GM18867 (cell line): ENCODE measurements around the gene SERTAD2.

Experiments used
- ATAC-seq: cut with Tn5 transposase; IDR thresholded peaks from one replicate; pipeline ENCODE4 v1.9.1; 2021; ENCODE audit warnings: mild to moderate bottlenecking, moderate library complexity; ENCODE audit not compliant: unreplicated experiment

SERTAD2 gene

GRCh38 chr2:64653109-64654062 lies at the start of gene SERTAD2:
SERTAD2 (minus strand) TSS chr2:64653913; CDS start chr2:64636871, 17,042 bp downstream.
- ATAC-seq = peak; percentile 76

GRCh38 chr2:64700133-64700809 lies 46.6 kb upstream of the SERTAD2 start:
- peak; percentile 46 for ATAC-seq

GRCh38 chr2:64699712-64700111 lies 46.0 kb upstream of the SERTAD2 start:
- peak; percentile 26 for ATAC-seq

GRCh38 chr2:64698668-64699444 lies 45.1 kb upstream of the SERTAD2 start:
- ATAC-seq = peak; percentile 86

- no peak for ATAC-seq
Observed at GRCh38 chr2:64698177-64698643, 44.5 kb upstream of the SERTAD2 start.

GRCh38 chr2:64697297-64698176 lies 43.8 kb upstream of the SERTAD2 start:
- no peak for ATAC-seq

- no peak for ATAC-seq
Observed at GRCh38 chr2:64696636-64697035, 42.9 kb upstream of the SERTAD2 start.

- ATAC-seq = no peak
Observed at GRCh38 chr2:64695721-64696261, 42.1 kb upstream of the SERTAD2 start.

GRCh38 chr2:64692401-64692800 lies 38.7 kb upstream of the SERTAD2 start:
- no peak for ATAC-seq

- no peak for ATAC-seq
Observed at GRCh38 chr2:64688909-64689308, 35.2 kb upstream of the SERTAD2 start.

GRCh38 chr2:64686283-64686956 lies 32.7 kb upstream of the SERTAD2 start:
- ATAC-seq = no peak

GRCh38 chr2:64685430-64685829 lies 31.7 kb upstream of the SERTAD2 start:
- no peak for ATAC-seq

- no peak for ATAC-seq
Observed at GRCh38 chr2:64683771-64684510, 30.2 kb upstream of the SERTAD2 start.

- no peak for ATAC-seq
Observed at GRCh38 chr2:64681479-64681967, 27.8 kb upstream of the SERTAD2 start.

GRCh38 chr2:64679673-64680425 lies 26.1 kb upstream of the SERTAD2 start:
- ATAC-seq = no peak

- ATAC-seq = no peak
Observed at GRCh38 chr2:64678771-64679590, 25.3 kb upstream of the SERTAD2 start.

- ATAC-seq = no peak
Observed at GRCh38 chr2:64677530-64677929, 23.8 kb upstream of the SERTAD2 start.
